Panc1 (cell line): ENCODE results near the gene IAPP. TPM values are rescaled to one million over a fixed set of nuclear protein-coding genes. Genes with fewer than 3 reads are reported as not detected.

ENCODE experiments used
- ATAC-seq: fragments of 200-7000 bp; cut with Tn5 transposase; 2 replicates; pipeline ENCODE4 v1.9.1; 2020; ENCODE audit warnings: mild to moderate bottlenecking, moderate library complexity
- BruUV-seq: library from RNA; stranded (reverse); fragments of 400-500 nt; replicated peaks from 2 replicates; lab custom pipeline; 2021; lab: Mats Ljungman, UMichigan
- CTCF ChIA-PET: fragments of 300-600 bp; sonication (Branson Sonifier 250); formaldehyde crosslinking; loops from one replicate; lab custom pipeline; 2022; ENCODE audit warnings: antibody characterized with exemption; lab: Charles Lee
- POLR2A ChIA-PET: fragments of 300-600 bp; sonication (Branson Sonifier 250); formaldehyde crosslinking; loops from one replicate; lab custom pipeline; 2022; ENCODE audit warnings: antibody characterized with exemption; lab: Charles Lee
- DNase-seq: peaks from one replicate; pipeline ENCODE4 v3.0.0-alpha.2; 2010; ENCODE audit warnings: low read depth, low spot score
- H3K27ac ChIP-seq: 2 replicates; pipeline ENCODE4 v1.5.1; 2011; ENCODE audit warnings: mild to moderate bottlenecking, low read length, inconsistent platforms
- H3K27me3 ChIP-seq: fragments of 200-500 bp; sonication (Bioruptor generic); 2 replicates; pipeline ENCODE4 v1.6.0; 2014; ENCODE audit warnings: low read length, inconsistent platforms; ENCODE audit not compliant: control insufficient read depth, insufficient read depth
- H3K36me3 ChIP-seq: fragments of 200-500 bp; sonication (Bioruptor generic); 2 replicates; pipeline ENCODE4 v1.5.1; 2014; ENCODE audit warnings: inconsistent platforms, mild to moderate bottlenecking, low read length, moderate library complexity; ENCODE audit not compliant: control insufficient read depth, insufficient read depth
- H3K4me1 ChIP-seq: 2 replicates; pipeline ENCODE4 v1.5.1; 2011; ENCODE audit warnings: inconsistent platforms, mild to moderate bottlenecking, low read length, moderate library complexity; ENCODE audit not compliant: control insufficient read depth, insufficient read depth
- H3K4me3 ChIP-seq, 2 experiments: 2 replicates each; pipeline ENCODE4 v1.5.1; 2011 to 2012; ENCODE audit warnings: low read depth in 2 of 2, low read length in 2 of 2, mild to moderate bottlenecking in 2 of 2, inconsistent platforms in 1 of 2, moderate library complexity in 1 of 2
- H3K9me3 ChIP-seq: fragments of 200-500 bp; sonication (Bioruptor generic); 2 replicates; pipeline ENCODE4 v1.5.1; 2014; ENCODE audit warnings: low read depth, mild to moderate bottlenecking, inconsistent platforms, low read length, moderate library complexity; ENCODE audit not compliant: control insufficient read depth, insufficient read depth
- POLR2AphosphoS5 ChIP-seq: IDR thresholded peaks from 2 replicates; pipeline ENCODE4 v1.6.1; 2012; ENCODE audit warnings: mild to moderate bottlenecking, low read depth, low read length, moderate library complexity
- SIN3A ChIP-seq: IDR thresholded peaks from 2 replicates; pipeline ENCODE4 v1.6.1; 2012; ENCODE audit warnings: low read depth, mild to moderate bottlenecking, low read length, moderate library complexity, borderline replicate concordance; ENCODE audit not compliant: insufficient read depth
- TCF7L2 ChIP-seq: IDR thresholded peaks from 2 replicates; pipeline ENCODE4 v1.6.1; 2011; ENCODE audit warnings: mild to moderate bottlenecking, low read depth, low read length, inconsistent platforms
- in situ Hi-C: cut with HindIII; loops from 2 replicates; pipeline ENCODE4 v1.10.0; 2016; ENCODE audit warnings: low sequenced_read_pairs, low pct_unique_long_range_greater_than_20kb
- intact Hi-C: fragments of 100-400 bp; cut with micrococcal nuclease; formaldehyde crosslinking; loops from one replicate; pipeline ENCODE4 v1.10.0; 2022; ENCODE audit not compliant: unreplicated experiment
- total RNA-seq: library from RNA; stranded (reverse); gene quantifications from one replicate; pipeline ENCODE4 v1.2.1, GENCODE V29; 2021; ENCODE audit not compliant: unreplicated experiment
- TF ChIP-seq, protein P1 (sequence below): fragments of 450-650 bp; IDR thresholded peaks from 2 replicates; pipeline ENCODE4 v1.5.1; 2017; ENCODE audit warnings: mild to moderate bottlenecking
- TF ChIP-seq, protein P2 (sequence below), 2 experiments: IDR thresholded peaks; 2 replicates each; pipeline ENCODE4 v1.6.1; 2011 to 2012; ENCODE audit warnings: low read depth in 2 of 2, control low read depth in 1 of 2, low read length in 1 of 2, mild to moderate bottlenecking in 1 of 2, moderate library complexity in 1 of 2; ENCODE audit not compliant: insufficient read depth in 1 of 2

Gene IAPP
- total RNA-seq, 1 experiment from 2014 or later, result not detected

DNA sequence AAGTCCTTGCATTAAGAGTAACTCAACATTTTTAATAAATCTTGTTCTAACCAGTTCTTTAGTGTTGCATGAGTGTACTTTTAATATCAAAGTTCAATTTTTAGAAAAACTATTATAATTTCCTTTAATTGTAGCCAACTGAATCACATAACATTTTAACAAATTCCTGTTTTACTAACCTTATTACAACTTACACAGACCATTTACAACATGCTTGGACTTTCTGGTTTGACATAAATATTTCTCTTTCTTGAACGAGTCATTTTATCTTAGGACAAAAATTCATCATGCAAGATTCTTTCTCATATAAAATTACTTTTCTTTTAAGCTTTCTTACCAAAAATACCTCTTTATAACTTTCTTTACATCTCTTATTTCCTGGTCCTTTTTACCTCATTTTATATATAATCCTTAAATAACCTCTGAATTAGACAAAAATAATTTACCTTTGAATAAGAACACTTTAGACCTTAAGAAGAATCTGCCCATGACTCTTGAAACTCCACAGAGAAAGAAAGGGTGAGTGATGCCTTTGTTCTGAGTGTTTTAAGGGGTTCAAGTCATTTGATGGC is 41.9 kb upstream of the IAPP start:
- CTCF ChIA-PET, result no interaction called here
- in situ Hi-C loops, result no loop called here

DNA sequence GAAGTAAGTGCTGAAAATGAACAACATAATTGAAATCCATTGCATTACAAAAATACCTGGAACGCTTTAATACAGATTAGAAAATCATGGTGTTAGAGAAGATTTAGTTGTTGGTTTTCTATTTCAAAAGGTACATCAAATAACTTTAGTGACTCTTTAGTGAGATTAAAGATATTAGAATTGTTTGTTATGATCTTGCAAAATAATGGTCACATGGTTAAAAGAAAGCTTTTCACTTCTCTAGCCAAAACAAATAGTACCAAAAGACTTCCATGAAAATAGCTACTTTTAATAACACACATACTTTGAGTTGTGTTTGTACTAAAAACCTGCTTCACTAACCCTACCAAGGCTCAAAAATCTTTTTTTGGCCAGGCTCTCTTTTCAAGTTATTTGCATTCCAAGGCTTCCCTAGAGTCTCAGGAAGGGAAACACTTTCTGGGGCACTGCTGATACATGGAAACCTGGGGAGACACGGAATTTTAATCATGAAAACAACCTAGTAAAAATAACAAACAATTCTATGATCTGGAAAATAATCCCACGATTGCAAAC is 37.9 kb upstream of the IAPP start, which contains the start of gene SLCO1A2:
Gene SLCO1A2, minus strand, starts transcription at position 147 of the 555 bp plus-strand sequence. CDS start 270 bp downstream, outside the sequence.
- ChIA-PET POLR2A (no interaction called here), CTCF (no interaction called here)
- Histone ChIP-seq H3K4me1 (no peaks in the 10 kb centered on the region), H3K9me3 (no peaks in the 10 kb centered on the region), H3K36me3 (no peaks in the 10 kb centered on the region), H3K27me3 (no peaks in the 10 kb centered on the region), H3K27ac (no peak within 1 kb of the TSS), H3K4me3 (no peak within 1 kb of the TSS)
- intact Hi-C loops, result no loop called here
- no peak for ATAC-seq
- no peak for TF ChIP-seq POLR2AphosphoS5
- TF ChIP-seq, protein P1, sequence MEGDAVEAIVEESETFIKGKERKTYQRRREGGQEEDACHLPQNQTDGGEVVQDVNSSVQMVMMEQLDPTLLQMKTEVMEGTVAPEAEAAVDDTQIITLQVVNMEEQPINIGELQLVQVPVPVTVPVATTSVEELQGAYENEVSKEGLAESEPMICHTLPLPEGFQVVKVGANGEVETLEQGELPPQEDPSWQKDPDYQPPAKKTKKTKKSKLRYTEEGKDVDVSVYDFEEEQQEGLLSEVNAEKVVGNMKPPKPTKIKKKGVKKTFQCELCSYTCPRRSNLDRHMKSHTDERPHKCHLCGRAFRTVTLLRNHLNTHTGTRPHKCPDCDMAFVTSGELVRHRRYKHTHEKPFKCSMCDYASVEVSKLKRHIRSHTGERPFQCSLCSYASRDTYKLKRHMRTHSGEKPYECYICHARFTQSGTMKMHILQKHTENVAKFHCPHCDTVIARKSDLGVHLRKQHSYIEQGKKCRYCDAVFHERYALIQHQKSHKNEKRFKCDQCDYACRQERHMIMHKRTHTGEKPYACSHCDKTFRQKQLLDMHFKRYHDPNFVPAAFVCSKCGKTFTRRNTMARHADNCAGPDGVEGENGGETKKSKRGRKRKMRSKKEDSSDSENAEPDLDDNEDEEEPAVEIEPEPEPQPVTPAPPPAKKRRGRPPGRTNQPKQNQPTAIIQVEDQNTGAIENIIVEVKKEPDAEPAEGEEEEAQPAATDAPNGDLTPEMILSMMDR, result no peak
- no peak for TF ChIP-seq TCF7L2
- in situ Hi-C loops, result no loop called here
- no TSS peak for BruUV-seq
- DNase-seq, result no peak

More for the DNA sequence above, 41.9 kb upstream of the IAPP start:
- Histone ChIP-seq H3K27ac (no peak overlapping the region), H3K4me3 (no peak overlapping the region), H3K9me3 (no peaks in the 10 kb centered on the region), H3K27me3 (no peaks in the 10 kb centered on the region), H3K36me3 (no peaks in the 10 kb centered on the region), H3K4me1 (no peaks in the 10 kb centered on the region)
- POLR2A ChIA-PET, result no interaction called here
- TF ChIP-seq, protein P2, sequence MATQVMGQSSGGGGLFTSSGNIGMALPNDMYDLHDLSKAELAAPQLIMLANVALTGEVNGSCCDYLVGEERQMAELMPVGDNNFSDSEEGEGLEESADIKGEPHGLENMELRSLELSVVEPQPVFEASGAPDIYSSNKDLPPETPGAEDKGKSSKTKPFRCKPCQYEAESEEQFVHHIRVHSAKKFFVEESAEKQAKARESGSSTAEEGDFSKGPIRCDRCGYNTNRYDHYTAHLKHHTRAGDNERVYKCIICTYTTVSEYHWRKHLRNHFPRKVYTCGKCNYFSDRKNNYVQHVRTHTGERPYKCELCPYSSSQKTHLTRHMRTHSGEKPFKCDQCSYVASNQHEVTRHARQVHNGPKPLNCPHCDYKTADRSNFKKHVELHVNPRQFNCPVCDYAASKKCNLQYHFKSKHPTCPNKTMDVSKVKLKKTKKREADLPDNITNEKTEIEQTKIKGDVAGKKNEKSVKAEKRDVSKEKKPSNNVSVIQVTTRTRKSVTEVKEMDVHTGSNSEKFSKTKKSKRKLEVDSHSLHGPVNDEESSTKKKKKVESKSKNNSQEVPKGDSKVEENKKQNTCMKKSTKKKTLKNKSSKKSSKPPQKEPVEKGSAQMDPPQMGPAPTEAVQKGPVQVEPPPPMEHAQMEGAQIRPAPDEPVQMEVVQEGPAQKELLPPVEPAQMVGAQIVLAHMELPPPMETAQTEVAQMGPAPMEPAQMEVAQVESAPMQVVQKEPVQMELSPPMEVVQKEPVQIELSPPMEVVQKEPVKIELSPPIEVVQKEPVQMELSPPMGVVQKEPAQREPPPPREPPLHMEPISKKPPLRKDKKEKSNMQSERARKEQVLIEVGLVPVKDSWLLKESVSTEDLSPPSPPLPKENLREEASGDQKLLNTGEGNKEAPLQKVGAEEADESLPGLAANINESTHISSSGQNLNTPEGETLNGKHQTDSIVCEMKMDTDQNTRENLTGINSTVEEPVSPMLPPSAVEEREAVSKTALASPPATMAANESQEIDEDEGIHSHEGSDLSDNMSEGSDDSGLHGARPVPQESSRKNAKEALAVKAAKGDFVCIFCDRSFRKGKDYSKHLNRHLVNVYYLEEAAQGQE (IDR thresholded peaks at IDR 0.05; ENCODE audit: insufficient read depth in 1 of 2, low read depth in 2 of 2, low read length in 1 of 2), result no peak
- TF ChIP-seq TCF7L2 (no peak), SIN3A (no peak), POLR2AphosphoS5 (no peak)
- TF ChIP-seq, protein P1, result no peak
- intact Hi-C loops, result no loop called here
- BruUV-seq, result no TSS peak
- ATAC-seq, result no peak
- no peak for DNase-seq
